Keratinocyte (primary cell): ENCODE measurements around the gene ZC3H13. TPM values are rescaled to one million over a fixed set of nuclear protein-coding genes. Genes with fewer than 3 reads are reported as not detected.

Experiments used
- DNase-seq: peaks from one replicate; pipeline ENCODE4 v3.0.0-alpha.2; 2011; ENCODE audit warnings: low read depth, missing footprints, low spot score
- FAIRE-seq: peaks from 2 replicates; lab custom pipeline; 2011; peaks lifted over from hg19 to GRCh38; lab: Jason Lieb, UNC
- H2AFZ ChIP-seq: 2 replicates; pipeline ENCODE4 v1.6.0; 2012; ENCODE audit warnings: low read length, control low read depth, inconsistent platforms; ENCODE audit not compliant: control insufficient read depth
- H3K27ac ChIP-seq: 2 replicates; pipeline ENCODE4 v1.5.1; 2011; ENCODE audit warnings: low read length; ENCODE audit not compliant: control insufficient read depth, insufficient read depth
- H3K27me3 ChIP-seq: 3 replicates; pipeline ENCODE4 v1.6.0; 2011; ENCODE audit warnings: low read length; ENCODE audit not compliant: control insufficient read depth, insufficient read depth; ENCODE audit errors: extremely low read depth
- H3K36me3 ChIP-seq, 2 experiments: 2 replicates in 1 of 2; 3 replicates in 1 of 2; pipeline ENCODE4 v1.5.1; 2011; ENCODE audit warnings: low read length in 2 of 2, mild to moderate bottlenecking in 1 of 2; ENCODE audit not compliant: control insufficient read depth in 2 of 2, insufficient read depth in 2 of 2; ENCODE audit errors: extremely low read depth in 1 of 2
- H3K4me1 ChIP-seq: 3 replicates; pipeline ENCODE4 v1.5.1; 2011; ENCODE audit warnings: low read length; ENCODE audit not compliant: control insufficient read depth, insufficient read depth; ENCODE audit errors: extremely low read depth
- H3K4me2 ChIP-seq: 3 replicates; pipeline ENCODE4 v1.6.0; 2011; ENCODE audit warnings: low read depth, low read length; ENCODE audit not compliant: control insufficient read depth, insufficient read depth; ENCODE audit errors: extremely low read depth
- H3K4me3 ChIP-seq, 3 experiments: fragments of 200-600 bp in 1 of 3; sonication (generic) in 1 of 3; 2 replicates in 2 of 3; 3 replicates in 1 of 3; pipeline ENCODE4 v1.5.1; 2011 to 2016; ENCODE audit warnings: low read length in 3 of 3, mild to moderate bottlenecking in 3 of 3, control low read depth in 2 of 3, inconsistent platforms in 1 of 3, low read depth in 1 of 3, mixed read lengths in 1 of 3, mixed run types in 1 of 3, moderate library complexity in 1 of 3; ENCODE audit not compliant: control insufficient read depth in 2 of 3, insufficient read depth in 2 of 3; ENCODE audit errors: extremely low read depth in 1 of 3
- H3K79me2 ChIP-seq: 2 replicates; pipeline ENCODE4 v1.6.0; 2012; ENCODE audit warnings: low read length; ENCODE audit not compliant: control insufficient read depth, insufficient read depth
- H3K9ac ChIP-seq: 3 replicates; pipeline ENCODE4 v1.6.0; 2011; ENCODE audit warnings: low read length; ENCODE audit not compliant: control insufficient read depth, insufficient read depth; ENCODE audit errors: extremely low read depth
- H3K9me1 ChIP-seq: 3 replicates; pipeline ENCODE4 v1.6.0; 2011; ENCODE audit warnings: low read length; ENCODE audit not compliant: control insufficient read depth, insufficient read depth; ENCODE audit errors: extremely low read depth
- H3K9me3 ChIP-seq: 2 replicates; pipeline ENCODE4 v1.5.1; 2012; ENCODE audit warnings: low read depth, low read length; ENCODE audit not compliant: control insufficient read depth
- H4K20me1 ChIP-seq: 3 replicates; pipeline ENCODE4 v1.6.0; 2011; ENCODE audit warnings: low read length; ENCODE audit not compliant: control insufficient read depth, insufficient read depth; ENCODE audit errors: extremely low read depth
- CTCF ChIP-seq, 3 experiments: IDR thresholded peaks in 1 of 3; conservative IDR thresholded peaks in 1 of 3; optimal IDR thresholded peaks in 1 of 3; 2 replicates in 2 of 3; 3 replicates in 1 of 3; pipeline versions ENCODE3 to v1.5.1; 2011; ENCODE audit warnings: low read length in 3 of 3, mild to moderate bottlenecking in 3 of 3, moderate library complexity in 2 of 3, control low read depth in 1 of 3, inconsistent platforms in 1 of 3; ENCODE audit not compliant: insufficient read depth in 2 of 3; ENCODE audit errors: extremely low read depth in 1 of 3
- EZH2 ChIP-seq: IDR thresholded peaks from one replicate; pipeline ENCODE4 v1.6.1; 2012; ENCODE audit warnings: inconsistent platforms, mild to moderate bottlenecking, low read length, moderate library complexity
- dilution Hi-C: fragments of 300-500 bp; cut with MboI; formaldehyde crosslinking; loops from one replicate; pipeline ENCODE4 v1.7.0; 2020; ENCODE audit warnings: low sequenced_read_pairs; ENCODE audit not compliant: extremely low pct_ligation_motif_present
- polyA plus RNA-seq, 5 experiments: library from polyadenylated mRNA; depleted of rRNA in 3 of 5; stranded (reverse) in 3 of 5; stranded (forward) in 1 of 5; unstranded in 1 of 5; fragments of >200 nt; gene quantifications; 1 replicate in 1 of 5; 2 replicates in 3 of 5; 3 replicates in 1 of 5; pipeline versions ENCODE4 v1.2.1 to v1.2.3, GENCODE V29; 2011 to 2012; ENCODE audit warnings: missing spikeins in 2 of 5, low read depth in 1 of 5, low replicate concordance in 1 of 5

ZC3H13 gene
- polyA plus RNA-seq, 1 donor (not counting 4 experiments of a cell fraction or from before 2014, with no cell fraction given): 10.6 TPM

- Histone ChIP-seq H4K20me1 (no peaks in the 10 kb centered on the region), H2AFZ (no peak overlapping the region), H3K79me2 (no peaks in the 10 kb centered on the region), H3K27me3 (no peaks in the 10 kb centered on the region), H3K4me3 (no peak overlapping the region), H3K4me2 (no peak overlapping the region), H3K9me3 (no peaks in the 10 kb centered on the region), H3K36me3 (no peaks in the 10 kb centered on the region), H3K27ac (no peak overlapping the region), H3K4me1 (no peaks in the 10 kb centered on the region), H3K9me1 (no peaks in the 10 kb centered on the region), H3K9ac (no peak overlapping the region)
- FAIRE-seq (no peak), DNase-seq (no peak)
- dilution Hi-C loops: no loop called here
- TF ChIP-seq CTCF (optimal IDR thresholded peaks at IDR 0.05 in 1 of 3, IDR thresholded peaks at IDR 0.05 in 1 of 3, conservative IDR thresholded peaks at IDR 0.05 in 1 of 3; ENCODE audit: extremely low read depth in 1 of 3, insufficient read depth in 2 of 3, low read length in 3 of 3) (no peak), EZH2 (no peak)
These were observed 103.4 kb downstream of the ZC3H13 start for GRCh38 chr13:45949161-45949560.

GRCh38 chr13:45943965-45944364, 108.6 kb downstream of the ZC3H13 start:
- Histone ChIP-seq H4K20me1 (no peaks in the 10 kb centered on the region), H3K27me3 (peaks cover 7% of the 10 kb centered on the region), H3K9ac (no peak overlapping the region), H3K9me1 (no peaks in the 10 kb centered on the region), H2AFZ (no peak overlapping the region), H3K27ac (no peak overlapping the region), H3K4me3 (no peak overlapping the region), H3K4me1 (no peaks in the 10 kb centered on the region), H3K4me2 (no peak overlapping the region), H3K9me3 (no peaks in the 10 kb centered on the region), H3K79me2 (no peaks in the 10 kb centered on the region), H3K36me3 (no peaks in the 10 kb centered on the region)
- dilution Hi-C loops: no loop called here
- FAIRE-seq: no peak
- DNase-seq: no peak
- no peak for TF ChIP-seq CTCF (optimal IDR thresholded peaks at IDR 0.05 in 1 of 3, IDR thresholded peaks at IDR 0.05 in 1 of 3, conservative IDR thresholded peaks at IDR 0.05 in 1 of 3; ENCODE audit: extremely low read depth in 1 of 3, insufficient read depth in 2 of 3, low read length in 3 of 3)
- no peak for TF ChIP-seq EZH2
